ENCODE results near the gene ATP5F1D.

The ATP5F1D gene

GRCh38 chr19:1270854-1271527 lies 29.4 kb downstream of the ATP5F1D start:
- DNase-seq: no peak

GRCh38 chr19:1271528-1272422 lies 30.2 kb downstream of the ATP5F1D start:
- DNase-seq: no peak

- DNase-seq: no peak
These were observed 31.1 kb downstream of the ATP5F1D start for GRCh38 chr19:1272423-1273262.

GRCh38 chr19:1273263-1274041 lies 31.9 kb downstream of the ATP5F1D start:
- DNase-seq: no peak

GRCh38 chr19:1274081-1274851 lies 32.7 kb downstream of the ATP5F1D start:
- no peak for DNase-seq

- no peak for DNase-seq
These were observed 33.3 kb downstream of the ATP5F1D start for GRCh38 chr19:1274852-1275259.

GRCh38 chr19:1275260-1275975 lies 33.9 kb downstream of the ATP5F1D start, which contains the start of gene FAM174C:
FAM174C (plus strand) TSS chr19:1275530; CDS start chr19:1275550, 20 bp downstream.
- peak; percentile 85 to 94 for DNase-seq

GRCh38 chr19:1275976-1276627 lies 34.6 kb downstream of the ATP5F1D start:
- DNase-seq: no peak

GRCh38 chr19:1276628-1277022 lies 35.1 kb downstream of the ATP5F1D start:
- no peak for DNase-seq

GRCh38 chr19:1277061-1277460 lies 35.5 kb downstream of the ATP5F1D start:
- DNase-seq: no peak

- no peak for DNase-seq
These were observed 36.5 kb downstream of the ATP5F1D start for GRCh38 chr19:1278074-1278473.

GRCh38 chr19:1278713-1279660 lies 37.4 kb downstream of the ATP5F1D start:
- no peak for DNase-seq

- DNase-seq: peak; percentile 79 to 82
These were observed 38.3 kb downstream of the ATP5F1D start for GRCh38 chr19:1279782-1280341.

GRCh38 chr19:1280636-1281568 lies 39.4 kb downstream of the ATP5F1D start:
- DNase-seq: no peak

GRCh38 chr19:1281569-1282287 lies 40.2 kb downstream of the ATP5F1D start:
- DNase-seq: no peak

GRCh38 chr19:1282588-1283206 lies 41.1 kb downstream of the ATP5F1D start:
- DNase-seq: no peak

All from hippocampal formation (tissue), 2 donors.